Endometrium (tissue), 2 donors: ENCODE data around the gene LCN9.
"Not testable (repeated sequence)": the region's sequence is repeated elsewhere in the genome, so short reads cannot be mapped to it uniquely, and the experiment has no call there.

Experiments used
- FAIRE-seq: peaks from 2 replicates; lab custom pipeline; 2012; peaks lifted over from hg19 to GRCh38; lab: Jason Lieb, UNC
- donor health status: control.
- donor health status: control.

The LCN9 gene

DNA sequence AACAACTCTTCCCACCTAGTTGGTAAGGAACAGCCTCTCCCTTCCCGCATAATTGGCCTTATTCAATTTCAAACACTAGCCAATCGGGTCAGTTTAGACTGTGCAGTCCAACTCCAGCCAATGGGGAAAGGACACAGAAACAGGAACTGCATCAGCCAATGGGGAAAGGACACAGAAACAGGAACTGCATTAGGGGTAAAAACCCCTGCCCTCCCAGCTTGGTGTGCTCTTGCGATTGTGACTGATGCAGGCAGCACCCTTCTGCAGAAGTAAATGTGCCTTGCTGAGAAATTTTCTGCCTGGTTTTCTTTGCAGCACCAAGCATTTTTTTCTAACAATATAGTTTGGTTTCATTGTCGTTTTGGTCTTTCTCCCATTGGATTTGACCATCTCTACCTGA is 15.2 kb upstream of the LCN9 start:
- FAIRE-seq = no peak

DNA sequence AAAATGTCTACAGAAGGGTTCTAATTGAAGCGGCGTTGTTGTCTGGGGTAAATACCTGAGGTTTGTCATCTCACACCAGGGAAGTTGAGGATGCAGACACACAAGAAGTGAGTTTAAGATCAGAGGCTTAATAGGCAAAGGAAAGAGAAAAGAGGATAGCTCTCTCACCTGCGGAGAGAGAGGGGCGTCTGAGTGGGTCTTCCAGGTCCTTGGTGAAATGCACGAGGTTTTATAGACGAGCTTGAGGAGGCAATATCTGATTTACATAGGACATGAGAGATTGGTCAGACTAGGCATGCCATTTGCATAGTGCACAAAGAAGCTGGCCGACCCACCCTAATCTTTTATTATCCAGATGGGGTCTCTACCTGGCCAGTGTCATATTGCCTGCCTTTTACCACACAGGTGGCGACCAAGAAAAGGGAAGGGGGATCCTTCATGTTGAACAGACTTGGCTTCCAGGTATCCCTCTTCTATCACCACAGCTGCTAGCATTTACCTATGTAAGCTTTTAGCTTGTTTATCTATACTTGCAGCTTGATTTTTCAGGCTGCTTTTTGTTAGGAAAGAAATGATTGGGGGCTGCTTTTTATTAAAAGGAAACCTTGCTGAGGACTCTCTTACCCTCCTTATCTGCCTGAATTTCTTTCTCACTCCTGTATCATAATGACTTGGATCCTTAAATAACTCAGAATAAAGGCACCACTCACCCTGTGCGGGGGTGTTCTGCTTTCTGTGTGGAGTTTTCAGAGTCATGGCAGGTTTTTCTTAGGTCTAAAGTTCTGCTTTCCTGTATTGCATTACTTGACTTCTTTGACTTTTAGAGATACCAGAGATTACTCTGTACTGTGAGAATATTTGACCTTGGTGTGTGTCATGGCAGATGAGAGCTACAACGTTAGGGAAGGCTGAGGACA is 14.4 kb upstream of the LCN9 start:
- no peak for FAIRE-seq

DNA sequence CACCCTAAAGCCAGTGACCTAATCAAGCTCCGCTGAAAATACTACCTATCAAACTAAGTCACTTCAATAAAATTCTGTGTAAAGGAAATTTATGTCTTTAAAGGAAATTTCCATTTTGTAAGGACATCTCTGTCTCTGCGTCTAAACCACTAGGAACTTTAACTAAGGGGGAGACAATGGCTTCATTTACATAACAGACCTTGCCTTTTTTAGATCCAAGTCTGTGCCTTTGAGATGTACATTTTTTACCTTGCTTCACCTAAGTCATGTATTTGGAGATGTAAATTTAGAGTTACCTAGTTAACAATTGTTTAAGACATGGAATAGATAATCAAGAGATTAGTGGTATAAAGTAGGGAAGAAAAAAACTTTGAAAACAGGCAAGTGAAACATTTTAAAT is 13.6 kb upstream of the LCN9 start:
- no peak for FAIRE-seq

DNA sequence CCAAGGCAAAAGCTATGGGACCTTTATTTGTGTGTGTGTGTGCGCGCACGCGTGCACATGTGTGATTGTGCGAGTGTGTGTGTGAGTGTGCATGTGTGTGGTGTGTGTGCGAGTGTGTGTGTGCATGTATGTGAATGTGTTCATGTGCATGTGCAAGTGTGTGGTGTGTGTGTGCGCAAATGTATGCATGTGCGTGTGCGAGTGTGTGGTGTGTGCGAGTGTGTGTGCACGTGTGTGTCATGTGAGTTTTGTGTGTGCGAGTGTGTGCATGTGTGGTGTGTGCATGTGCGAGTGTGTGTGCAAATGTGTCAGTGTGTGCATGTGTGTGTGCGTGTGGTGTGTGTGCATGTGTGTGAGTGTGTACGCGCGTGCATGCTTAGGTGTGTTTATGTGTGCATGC is 12.7 kb upstream of the LCN9 start:
- FAIRE-seq = no peak

DNA sequence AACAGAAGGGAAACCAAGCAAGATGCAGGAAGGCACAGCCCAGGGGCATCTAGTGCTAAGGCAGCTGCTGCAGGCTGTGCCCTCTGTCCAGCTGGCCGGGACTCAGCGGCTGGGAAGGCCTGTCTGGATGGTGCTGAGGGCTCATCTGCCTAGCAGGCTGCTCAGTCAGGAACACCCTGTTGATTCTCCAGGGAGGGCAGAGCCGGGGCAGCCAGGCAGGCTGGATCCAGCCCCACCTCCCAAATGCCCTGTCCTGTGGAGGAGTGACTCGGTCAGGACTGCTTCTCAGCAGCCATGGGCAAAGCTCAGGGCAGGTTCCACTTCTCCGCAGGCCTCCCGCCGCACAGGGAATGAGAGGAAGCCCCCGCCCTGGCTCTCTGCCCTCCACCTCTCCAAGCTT is 7.8 kb upstream of the LCN9 start:
- FAIRE-seq = no peak

DNA sequence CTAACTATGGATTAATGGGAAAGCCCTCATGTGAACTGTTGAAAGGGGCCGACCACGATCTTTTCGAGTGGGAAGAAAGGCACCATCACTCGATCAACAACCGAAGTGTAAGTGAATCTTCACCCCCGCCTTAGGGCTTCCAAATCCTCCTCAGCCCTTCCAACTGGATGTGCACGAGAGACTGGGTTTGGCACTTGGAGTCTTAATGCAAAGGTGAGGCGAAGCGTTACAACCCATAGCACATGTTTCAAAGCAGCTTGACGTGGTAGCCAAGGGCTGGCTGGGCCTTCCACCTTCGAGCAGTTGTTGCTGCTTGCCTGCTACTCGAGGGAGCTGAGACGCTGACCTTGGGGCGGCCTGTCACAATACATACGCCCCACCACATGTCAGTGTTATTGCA is 5.7 kb upstream of the LCN9 start:
- FAIRE-seq = no peak

DNA sequence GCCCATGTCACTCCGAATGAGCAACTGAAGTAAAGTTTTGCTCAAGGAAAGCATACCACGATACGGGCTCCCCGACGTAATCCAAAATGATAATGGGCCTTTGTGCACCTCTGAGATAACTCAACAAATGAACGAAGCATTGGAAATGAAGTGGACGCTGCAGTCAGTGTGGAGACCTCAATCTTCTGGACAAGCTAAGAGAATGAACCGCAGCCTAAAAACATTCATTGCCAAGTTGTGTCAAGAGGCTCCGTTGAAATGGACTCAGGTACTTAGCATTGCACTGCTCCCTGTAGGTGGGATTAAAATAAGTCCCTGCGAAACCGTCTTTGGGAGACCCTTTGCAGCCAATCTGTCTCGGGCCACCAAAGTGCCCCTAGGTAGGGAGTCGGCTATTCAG is 3.9 kb upstream of the LCN9 start:
- no peak for FAIRE-seq

DNA sequence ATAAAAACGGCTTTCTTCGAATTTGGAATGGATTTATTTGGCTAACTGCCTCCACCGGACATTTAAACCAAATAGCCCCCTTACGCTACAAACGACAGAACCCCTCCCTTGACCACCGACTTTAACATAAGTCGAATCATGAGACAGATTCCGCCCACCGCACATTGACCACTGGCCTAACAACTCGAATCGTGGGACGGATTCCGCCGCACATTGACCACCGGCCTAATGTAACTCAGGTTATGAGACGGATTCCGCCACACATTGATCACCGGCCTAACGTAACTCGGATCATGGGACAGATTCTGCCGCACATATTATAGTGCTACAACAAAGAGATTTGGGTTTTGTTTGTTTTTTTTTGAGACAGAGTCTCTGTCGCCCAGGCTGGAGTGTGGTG is 2.7 kb upstream of the LCN9 start:
- FAIRE-seq = no peak

DNA sequence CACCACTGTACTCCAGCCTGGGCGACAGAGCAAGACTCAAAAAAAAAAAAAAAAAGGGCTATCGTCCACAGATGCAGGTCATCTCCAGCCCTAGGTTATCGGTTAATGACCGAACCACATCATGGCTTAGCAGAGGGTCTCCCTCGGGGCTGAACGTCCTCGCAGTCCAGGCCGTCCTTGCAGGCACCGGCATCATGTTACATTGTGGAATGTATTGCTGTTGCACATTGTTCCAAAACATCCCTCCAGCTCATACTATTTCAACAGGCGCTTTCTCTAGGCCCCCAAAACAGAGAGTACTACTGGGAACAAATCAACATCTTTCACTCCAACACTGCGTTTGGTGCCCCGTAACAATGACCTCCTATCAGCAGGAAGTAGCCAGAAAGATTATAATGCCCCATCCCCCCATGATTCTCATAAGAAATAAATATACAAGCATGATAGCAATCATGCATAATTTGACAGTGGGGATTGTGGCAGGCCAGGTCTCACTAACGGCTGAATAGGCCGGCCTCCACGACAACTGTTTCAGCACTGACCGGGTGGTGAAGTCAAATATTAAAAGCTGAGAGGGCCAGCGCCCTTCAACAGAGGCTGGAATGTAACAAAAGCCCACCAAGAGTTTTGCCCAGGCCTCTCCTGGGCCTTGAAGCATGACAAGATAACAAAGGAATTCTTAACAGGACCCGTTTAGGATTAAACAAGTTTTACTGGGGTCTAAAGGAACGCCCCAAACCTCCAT is 1.1 kb upstream of the LCN9 start:
- FAIRE-seq = no peak

DNA sequence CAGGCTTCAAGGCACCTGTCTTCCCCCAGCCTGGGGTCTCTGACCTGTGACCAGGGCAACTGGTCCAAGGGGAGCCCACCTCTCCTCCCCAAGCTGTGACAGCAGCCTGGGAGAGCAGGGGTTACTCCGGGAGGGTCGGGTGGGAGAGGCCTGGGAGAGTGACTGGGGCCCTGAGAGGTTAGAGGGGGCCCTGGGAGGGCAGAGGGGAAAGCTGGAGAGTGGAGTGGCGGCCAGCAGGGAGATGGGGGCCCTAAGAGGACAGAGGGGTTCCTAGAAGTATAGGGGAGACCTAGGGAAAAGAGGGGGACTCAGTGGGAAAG is 302 bp downstream of the LCN9 start:
- no peak for FAIRE-seq

DNA sequence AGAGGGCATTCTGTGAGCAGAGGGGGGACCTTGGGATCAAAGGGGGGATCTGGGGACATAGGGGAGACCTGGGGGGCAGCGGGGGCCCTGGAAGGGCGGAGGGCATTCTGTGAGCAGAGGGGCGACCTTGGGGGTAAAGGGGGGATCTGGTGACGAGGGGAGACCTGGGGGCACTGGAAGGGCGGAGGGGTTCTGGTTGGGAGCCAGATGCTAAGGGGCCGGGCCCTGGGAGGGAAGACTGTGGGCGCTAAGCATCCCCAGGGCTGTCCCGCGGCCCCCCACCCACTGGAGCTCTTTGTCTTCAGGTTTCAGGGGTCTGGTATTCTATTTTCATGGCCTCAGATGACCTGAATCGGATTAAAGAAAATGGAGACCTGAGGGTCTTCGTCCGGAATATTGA is 748 bp downstream of the LCN9 start:
- FAIRE-seq = no peak

DNA sequence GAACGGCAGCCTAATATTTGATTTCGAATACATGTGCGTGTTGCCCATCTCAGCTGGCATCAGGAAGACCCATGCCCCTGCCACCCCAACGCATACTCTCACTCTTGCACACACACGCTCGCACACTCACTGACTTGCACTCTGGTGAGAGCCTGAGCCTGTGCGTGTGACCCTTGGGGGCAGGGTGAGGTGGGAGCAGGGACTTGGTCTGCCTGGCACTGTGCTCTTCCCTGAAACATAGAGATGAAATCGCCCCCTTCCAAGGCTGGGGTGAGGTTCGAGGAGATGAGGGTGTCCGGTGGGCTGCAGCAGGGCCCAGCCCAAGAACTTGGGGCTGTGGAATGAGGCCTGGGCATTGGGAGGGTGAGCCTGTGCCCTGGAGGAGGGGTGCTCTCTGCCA is 1.2 kb downstream of the LCN9 start:
- FAIRE-seq = no peak

DNA sequence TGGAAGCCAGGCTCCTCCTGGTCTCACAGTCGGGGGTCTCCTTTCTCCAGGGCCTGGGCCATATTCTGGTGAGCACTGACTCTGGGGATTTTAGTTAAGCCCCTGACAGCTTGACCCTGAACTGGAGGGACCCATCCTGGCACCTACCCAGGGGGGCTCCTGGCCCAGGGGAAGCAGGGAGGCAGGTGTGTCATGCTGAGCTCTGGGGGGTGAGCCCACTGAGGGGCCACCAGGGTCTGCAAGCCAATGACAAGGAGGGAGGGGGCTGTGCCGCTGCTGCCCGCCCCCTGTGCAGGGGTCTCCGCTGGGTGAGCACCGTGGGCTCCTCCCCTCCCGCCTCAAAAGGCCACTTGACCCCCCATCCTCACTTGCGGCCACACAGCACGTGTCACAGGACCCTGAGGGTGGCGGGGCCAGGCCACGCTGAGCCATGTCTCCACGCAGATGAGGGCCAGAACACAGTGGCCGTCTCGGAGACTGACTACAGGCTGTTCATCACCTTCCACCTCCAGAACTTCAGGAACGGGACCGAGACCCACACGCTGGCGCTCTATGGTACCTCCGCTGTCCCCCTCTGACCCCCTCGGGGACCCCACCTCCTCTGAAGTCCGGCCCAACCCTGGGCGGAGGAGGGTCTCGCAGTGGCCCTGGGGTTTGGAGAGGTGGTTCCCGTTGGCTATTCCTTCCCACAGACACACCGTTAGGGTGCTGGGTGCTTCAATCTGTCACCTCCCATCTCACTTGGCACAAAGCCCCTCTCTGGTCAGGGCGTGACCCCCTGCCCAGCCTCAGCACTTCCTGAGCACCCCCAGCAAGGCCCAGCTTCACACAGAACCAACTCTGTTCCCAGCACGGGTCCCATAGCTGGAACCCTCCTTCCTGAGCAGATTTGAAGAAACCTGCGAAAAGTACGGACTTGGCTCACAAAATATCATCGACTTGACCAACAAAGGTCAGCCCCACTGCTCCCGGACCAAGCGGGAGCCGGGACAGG is 2.0 kb downstream of the LCN9 start:
- no peak for FAIRE-seq

DNA sequence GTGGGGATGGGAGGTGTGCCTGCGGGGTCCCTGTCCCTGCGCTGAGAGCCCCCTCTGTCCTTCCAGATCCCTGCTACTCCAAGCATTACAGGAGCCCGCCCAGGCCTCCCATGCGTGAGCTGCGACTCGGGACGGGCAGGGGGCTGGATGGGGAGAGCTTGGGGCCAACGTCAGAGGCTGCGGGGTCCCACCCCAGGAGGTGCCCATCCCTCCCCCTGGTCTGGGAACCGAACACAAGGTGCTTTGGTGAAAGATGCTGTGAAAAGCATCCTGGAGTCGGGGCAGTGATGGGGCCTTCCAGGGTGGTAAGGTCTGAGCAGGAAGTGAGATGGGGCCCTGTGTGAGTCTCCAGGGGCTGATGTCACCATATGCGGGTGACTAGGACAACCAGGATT is 2.7 kb downstream of the LCN9 start:
- FAIRE-seq = no peak

DNA sequence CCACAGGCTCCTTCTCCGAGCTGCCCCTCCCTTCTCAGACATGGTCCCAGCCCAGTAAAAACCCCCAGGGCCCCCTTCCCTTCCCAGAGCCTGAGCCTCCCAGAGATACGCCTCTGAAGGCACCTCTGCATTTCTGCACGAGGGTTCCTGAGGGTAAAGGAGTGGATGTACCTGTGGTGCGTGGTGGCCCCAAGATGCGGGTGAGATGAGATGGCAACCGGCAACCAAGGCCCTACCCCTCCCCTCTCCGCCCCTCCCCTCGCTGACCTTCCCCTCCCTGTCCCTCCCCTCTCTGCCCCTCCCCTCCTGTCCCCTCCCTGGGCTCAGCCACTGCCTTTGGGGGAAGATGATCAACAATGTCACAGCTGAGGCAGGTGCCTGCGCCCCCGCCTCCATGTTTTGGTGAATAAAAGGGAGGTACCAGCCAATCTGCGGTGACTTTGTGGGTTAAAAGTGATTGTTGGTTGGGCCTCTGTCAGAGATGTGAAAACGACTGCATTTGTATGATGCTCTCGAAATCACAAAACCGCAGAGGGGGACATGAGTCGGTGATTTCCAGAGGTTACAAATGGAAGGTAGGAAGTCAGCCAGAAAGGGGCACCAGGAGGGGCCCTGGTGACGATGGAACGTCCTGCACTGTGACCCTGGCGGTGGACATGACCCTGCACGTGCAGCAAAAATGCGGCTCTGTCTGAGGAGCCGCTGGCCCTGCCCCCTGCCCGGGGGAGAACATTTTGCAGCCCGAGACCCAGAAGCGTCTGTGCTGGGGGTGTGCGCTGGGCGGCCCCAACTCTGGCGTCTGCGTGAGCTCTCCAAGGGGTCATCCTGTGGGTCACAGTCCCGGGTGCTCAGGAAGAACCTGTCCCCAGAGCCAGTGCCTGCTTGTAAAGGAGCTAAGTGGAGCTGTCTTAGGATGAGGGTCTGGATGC is 3.7 kb downstream of the LCN9 start:
- no peak for FAIRE-seq

DNA sequence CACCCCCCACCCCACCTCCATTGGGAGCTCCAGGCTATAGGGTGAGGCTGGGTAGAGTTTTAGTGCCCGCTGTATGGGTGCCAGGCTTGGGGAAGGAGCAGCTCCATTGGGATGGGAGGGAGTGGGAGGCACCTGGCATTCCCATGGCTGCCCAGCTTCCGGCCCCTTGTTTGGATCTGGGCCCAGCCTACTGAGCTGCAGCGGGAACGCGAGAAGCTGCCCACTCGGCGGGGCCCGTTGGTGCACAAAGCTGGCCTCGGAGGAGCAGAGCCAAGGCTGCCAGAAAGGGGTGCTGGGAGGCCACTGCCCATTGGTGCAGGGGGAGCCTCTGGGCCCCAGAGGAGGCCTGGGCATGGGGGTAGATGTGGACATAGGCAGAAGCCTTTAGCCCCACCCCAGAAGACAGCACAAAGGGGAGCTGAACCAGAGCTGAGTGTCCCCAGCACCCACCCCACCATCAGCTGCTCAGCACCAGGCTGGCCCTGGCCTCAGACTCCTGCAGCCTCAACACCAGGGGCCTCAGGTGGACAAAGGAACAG is 4.4 kb downstream of the LCN9 start:
- no peak for FAIRE-seq

DNA sequence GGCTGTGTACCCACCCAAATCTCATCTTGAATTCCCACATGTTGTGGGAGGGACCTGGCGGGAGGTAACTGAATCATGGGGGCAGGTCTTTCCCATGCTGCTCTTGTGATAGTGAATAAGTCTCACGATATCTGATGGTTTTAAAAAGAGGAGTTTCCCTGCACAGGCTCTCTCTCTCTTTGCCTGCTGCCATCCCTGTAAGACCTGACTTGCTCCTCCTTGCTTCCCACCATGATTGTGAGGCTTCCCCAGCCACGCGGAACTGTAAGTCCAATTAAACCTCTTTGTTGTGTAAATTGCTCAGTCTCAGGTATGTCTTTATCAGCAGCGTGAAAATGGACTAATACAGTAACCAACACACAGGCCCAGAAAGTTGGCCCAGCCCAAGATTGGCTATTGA is 5.9 kb downstream of the LCN9 start:
- FAIRE-seq = not testable (repeated sequence)

DNA sequence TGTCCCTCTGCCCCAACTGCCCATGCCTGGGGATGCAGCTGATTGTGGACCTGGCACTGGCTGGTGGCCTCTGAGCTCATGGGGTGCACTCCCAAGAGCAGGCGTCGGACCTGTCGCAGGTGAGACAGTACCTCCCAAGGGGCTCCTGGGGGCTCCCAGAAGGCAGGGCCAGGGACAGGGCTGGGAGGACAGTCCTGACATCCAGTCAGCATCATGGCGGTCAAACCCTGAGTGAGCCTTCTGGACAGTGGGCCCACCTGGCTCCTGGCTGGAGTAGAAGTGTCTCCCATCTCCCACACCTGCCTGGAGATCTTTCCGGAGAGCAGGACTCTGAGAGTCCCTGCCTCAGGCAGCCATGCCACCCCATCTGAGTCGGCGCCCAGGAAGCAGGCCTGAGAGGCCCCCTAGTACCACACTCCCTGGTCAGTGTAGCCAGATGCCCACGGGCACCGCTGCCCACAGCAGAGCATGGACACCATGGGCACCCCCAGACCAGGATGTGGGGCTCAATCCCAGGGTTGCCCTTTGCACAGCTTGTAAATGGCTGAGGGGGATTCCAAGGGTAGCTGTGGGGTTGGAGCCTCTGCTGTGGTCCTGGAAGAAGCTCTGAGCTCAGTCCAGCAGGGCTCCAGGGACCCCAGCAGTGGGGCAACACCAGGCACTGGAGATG is 6.6 kb downstream of the LCN9 start:
- no peak for FAIRE-seq

DNA sequence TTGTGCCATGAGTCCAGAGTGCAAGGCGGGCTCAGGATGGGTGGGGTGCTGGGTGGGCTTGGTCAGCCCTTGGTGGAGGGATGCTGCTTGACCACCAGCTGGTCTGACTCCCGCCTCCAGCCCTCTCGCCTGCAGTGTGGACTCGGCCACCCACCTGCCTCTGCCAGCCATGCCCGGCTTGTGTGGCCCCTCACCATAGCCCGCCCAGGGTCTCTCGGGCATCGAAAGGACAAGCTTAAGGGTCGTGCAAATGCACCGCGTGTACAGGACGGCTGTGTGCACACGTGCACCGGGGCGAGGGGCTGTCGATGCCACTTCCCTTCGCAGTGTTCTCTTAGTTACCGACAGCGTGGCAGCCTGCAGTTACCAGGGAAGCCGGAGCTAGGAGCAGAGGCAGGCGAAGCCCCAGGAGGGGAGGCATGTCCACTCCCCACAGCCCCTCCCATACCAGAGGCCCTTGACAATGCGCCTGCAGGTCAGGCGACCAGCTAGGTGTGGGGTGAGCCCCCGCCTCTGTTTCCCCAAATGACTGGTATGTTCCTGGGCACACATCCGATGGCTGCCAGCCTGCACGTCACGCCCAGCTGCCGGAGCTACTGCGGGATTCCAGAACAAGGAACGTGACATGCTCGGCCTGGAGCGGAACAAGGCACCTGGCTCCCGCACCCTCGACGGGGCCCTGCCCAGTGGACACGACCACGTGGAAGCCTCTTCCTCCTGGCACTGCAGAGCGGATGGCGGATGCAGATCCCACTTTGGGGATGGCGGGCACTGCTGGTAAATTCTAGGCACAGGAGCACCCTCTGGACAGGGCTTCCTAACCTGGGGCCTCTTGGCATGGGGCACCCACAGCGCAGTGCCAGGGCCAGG is 7.8 kb downstream of the LCN9 start:
- no peak for FAIRE-seq
